SU-DHL-6 (cell line): ENCODE measurements around the gene NPTX2.

Experiments
- CTCF ChIP-seq: fragments of 200-600 bp; sonication (generic); IDR thresholded peaks from one replicate; pipeline ENCODE4 v1.5.1; 2017; ENCODE audit warnings: antibody characterized with exemption, mild to moderate bottlenecking, low read length, moderate library complexity; ENCODE audit not compliant: insufficient read depth, poor library complexity, severe bottlenecking
- EZH2phosphoT487 ChIP-seq: fragments of 200-600 bp; sonication (generic), shearing (Covaris generic); conservative IDR thresholded peaks from 2 replicates; pipeline ENCODE4 v1.6.1; 2018; ENCODE audit warnings: mild to moderate bottlenecking, antibody characterized with exemption, low read length, moderate library complexity, mixed read lengths

- TF ChIP-seq CTCF (no peak), EZH2phosphoT487 (no peak)
Observed at GRCh38 chr7:98622926-98623325, 5.8 kb downstream of the NPTX2 start.
